Activated T-cell treated with anti-CD3 and anti-CD28 coated beads, Interleukin-2, amount 50 U/mL, for 72 hours (primary cell): Measurements from ENCODE around the gene CACNA2D3. TPM values are rescaled to one million over a fixed set of nuclear protein-coding genes. Genes with fewer than 3 reads are reported as not detected.

ENCODE experiments used
- ATAC-seq, 2 donors: fragments of 150-1000 bp; cut with Tn5 transposase; replicated peaks in 1 of 2; 2 replicates each; pipeline ENCODE4 v1.10.0; 2021; ENCODE audit warnings: moderate library complexity in 2 of 2, mild to moderate bottlenecking in 1 of 2
- DNase-seq, 2 donors: peaks; one replicate each; pipeline ENCODE4 v3.0.0; 2021 to 2022; ENCODE audit warnings: mixed read lengths in 1 of 2
- H3K27ac Mint-ChIP-seq: one replicate; pipeline ENCODE4 v1.8.0; 2022; ENCODE audit warnings: mild to moderate bottlenecking, moderate library complexity, mixed read lengths
- H3K27me3 Mint-ChIP-seq: one replicate; pipeline ENCODE4 v1.8.0; 2022; ENCODE audit warnings: low read depth, mixed read lengths
- H3K36me3 Mint-ChIP-seq, 2 donors: one replicate each; pipeline ENCODE4 v1.8.0; 2022; ENCODE audit warnings: mixed read lengths in 2 of 2, mild to moderate bottlenecking in 1 of 2; ENCODE audit not compliant: insufficient read depth in 2 of 2
- H3K4me1 Mint-ChIP-seq: one replicate; pipeline ENCODE4 v1.8.0; 2022; ENCODE audit warnings: low read depth, mixed read lengths
- H3K4me3 Mint-ChIP-seq, 2 donors: one replicate each; pipeline ENCODE4 v1.8.0; 2022; ENCODE audit warnings: mild to moderate bottlenecking in 2 of 2, mixed read lengths in 2 of 2, moderate library complexity in 2 of 2
- H3K9me3 Mint-ChIP-seq, 2 donors: one replicate each; pipeline ENCODE4 v1.8.0; 2022; ENCODE audit warnings: mixed read lengths in 2 of 2
- total RNA-seq, 2 donors: library from RNA; stranded (reverse); gene quantifications; one replicate each; pipeline ENCODE4 v1.2.3, GENCODE V29; 2022

CACNA2D3 gene
- total RNA-seq, 2 donors from 2014 or later: not detected

DNA sequence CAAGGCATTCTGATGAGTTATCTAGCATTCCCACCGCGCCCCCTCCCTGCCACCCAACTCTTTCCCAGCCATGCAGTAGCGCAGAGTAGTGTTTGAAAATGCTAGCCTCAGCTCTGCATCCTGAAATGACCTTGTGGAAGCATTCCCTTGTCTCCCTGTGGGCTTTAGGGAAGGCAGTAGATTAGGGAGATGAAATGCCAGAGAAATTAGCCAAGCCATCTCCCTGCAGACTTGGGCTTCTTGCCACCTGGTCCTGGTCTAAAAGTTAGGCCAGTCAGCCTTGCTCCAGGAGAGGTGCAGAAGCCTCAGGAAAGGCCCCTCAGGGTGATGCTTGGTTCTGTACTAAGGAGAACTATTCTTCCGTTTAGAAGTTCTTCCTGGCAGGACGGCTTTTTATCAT, 231.2 kb downstream of the CACNA2D3 start:
- ATAC-seq: no peak
- peaks cover 0 to 4% of the 10 kb centered on the region in 2 donors for H3K9me3 Mint-ChIP-seq
- no peak overlapping the region for H3K27ac Mint-ChIP-seq
- H3K4me3 Mint-ChIP-seq: no peak overlapping the region
- DNase-seq: no peak
- H3K27me3 Mint-ChIP-seq: no peaks in the 10 kb centered on the region
- no peaks in the 10 kb centered on the region for H3K4me1 Mint-ChIP-seq
- H3K36me3 Mint-ChIP-seq: no peaks in the 10 kb centered on the region

DNA sequence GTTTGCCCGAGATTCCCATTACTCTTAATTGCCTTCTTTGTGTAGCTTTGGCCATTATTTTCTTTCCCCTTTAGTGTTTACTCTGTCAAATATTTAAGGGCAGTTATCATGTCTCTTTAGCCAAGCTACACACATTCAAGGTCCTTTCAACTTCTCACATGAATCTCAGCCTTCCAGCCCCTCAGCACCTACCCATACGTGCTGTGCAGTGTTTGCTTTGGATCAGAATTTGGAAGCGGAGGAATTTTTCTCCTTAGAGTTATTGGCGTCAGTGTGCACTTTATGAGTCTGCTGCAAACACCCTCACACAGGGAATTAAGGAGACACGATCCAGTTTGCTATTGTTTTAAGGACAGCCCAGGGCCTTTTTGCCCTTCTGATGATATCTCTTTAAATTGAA, 231.6 kb downstream of the CACNA2D3 start:
- ATAC-seq (no peak), DNase-seq (no peak)
- Mint-ChIP-seq H3K27ac (no peak overlapping the region), H3K4me1 (no peaks in the 10 kb centered on the region), H3K36me3 (no peaks in the 10 kb centered on the region), H3K4me3 (no peak overlapping the region), H3K27me3 (no peaks in the 10 kb centered on the region), H3K9me3 (peaks cover 0 to 4% of the 10 kb centered on the region in 2 donors)

DNA sequence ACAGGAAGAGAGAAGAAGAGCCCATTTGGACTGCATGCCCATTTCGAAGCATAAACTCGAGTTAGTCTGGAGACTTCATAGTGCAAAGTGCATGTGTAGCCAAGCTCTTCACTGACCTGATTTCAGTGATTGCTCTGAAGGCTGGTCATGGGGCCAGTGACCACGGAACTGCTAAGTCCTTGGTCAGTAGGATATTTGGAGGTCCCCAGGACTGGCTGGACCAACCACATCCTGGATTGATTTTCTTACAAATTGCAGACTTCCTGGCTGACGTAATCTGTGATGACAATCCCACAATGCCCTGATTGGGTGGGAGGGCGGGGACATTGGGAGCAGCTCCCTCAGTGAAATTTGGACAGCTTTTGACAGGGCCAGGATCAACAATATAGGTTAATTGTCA, 233.4 kb downstream of the CACNA2D3 start:
- Mint-ChIP-seq H3K4me1 (no peaks in the 10 kb centered on the region), H3K36me3 (no peaks in the 10 kb centered on the region), H3K27ac (no peak overlapping the region), H3K4me3 (no peak overlapping the region), H3K9me3 (peaks cover 0 to 3% of the 10 kb centered on the region in 2 donors), H3K27me3 (no peaks in the 10 kb centered on the region)
- ATAC-seq: no peak
- no peak for DNase-seq

DNA sequence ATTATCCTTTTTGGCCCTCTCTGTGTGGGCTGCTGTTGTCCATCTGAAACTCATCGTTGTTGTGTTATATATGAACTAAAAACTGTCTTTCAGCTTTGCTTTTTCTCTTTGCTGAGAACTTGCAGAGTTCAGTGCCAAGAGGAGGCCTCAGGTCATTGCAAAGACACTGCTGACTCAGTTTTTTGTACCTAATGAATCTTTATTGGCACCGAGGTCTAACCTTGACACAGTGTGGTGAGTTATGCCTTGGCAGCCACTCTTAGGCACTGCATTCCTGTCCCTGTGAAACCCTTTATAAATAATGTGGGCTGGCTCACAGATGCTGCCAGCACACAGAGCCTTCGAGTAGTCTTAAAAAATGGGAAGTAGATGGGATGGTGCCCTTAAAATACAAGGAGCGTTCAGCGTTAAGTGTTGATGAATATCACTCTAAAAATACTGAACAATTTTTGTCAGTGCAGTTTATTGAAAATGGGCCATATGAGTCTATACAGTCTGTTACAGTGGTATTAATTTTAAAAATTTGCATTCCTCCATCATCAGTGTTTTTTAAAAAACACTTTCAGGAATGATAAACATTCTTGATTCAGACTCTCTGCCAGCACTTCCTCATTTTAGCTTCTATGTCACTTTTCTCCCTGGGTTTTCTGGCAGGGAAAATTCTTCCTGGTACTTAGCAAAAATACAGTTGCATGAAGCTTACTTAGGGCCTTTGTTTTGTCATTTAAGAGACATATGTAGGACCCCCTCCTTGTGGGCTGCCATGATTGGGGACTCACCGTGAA, 234.1 kb downstream of the CACNA2D3 start:
- no peaks in the 10 kb centered on the region for H3K27me3 Mint-ChIP-seq
- no peak overlapping the region for H3K4me3 Mint-ChIP-seq
- H3K27ac Mint-ChIP-seq: no peak overlapping the region
- ATAC-seq (no peak), DNase-seq (no peak)
- H3K36me3 Mint-ChIP-seq: no peaks in the 10 kb centered on the region
- peaks cover 0 to 3% of the 10 kb centered on the region in 2 donors for H3K9me3 Mint-ChIP-seq
- no peaks in the 10 kb centered on the region for H3K4me1 Mint-ChIP-seq

DNA sequence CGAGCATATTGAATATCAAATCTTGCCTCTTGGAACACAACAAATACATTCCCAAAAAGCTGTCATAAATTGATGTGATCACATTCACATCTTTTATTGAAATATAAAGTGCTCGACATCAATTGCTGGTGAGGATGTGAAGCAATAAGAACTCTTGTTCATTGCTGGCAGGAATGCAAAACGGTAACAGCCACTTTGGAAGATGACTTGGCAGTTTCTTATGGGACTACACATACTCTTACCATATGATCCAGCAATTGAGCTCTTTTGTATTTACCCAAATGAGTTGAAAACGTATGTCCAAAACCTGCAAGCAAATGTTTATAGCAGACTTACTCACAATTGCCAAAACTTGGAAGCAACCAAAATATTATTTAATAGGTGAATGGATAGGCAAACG, 234.9 kb downstream of the CACNA2D3 start:
- Mint-ChIP-seq H3K36me3 (no peaks in the 10 kb centered on the region), H3K27me3 (no peaks in the 10 kb centered on the region)

DNA sequence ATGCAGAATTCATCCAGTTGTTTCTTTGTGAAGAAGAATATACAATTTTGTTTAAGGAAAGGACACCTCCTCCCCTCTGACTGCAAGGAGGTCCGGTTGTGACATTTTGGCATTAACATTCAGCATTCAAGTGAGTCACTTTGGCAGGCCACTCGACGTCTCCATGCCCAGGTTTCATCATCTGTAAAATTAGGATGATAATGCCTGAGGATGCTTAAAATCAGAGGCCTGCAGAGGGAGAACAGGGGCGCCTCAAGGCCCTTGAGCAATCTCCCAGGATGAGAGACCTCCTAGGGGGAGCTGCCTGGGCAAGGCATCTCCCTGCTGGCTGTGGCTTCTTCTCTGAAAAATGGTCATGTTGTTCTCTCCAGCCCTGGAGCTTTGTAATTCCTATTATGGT, 236.0 kb downstream of the CACNA2D3 start:
- no peak overlapping the region for H3K27ac Mint-ChIP-seq
- no peak overlapping the region for H3K4me3 Mint-ChIP-seq
- H3K4me1 Mint-ChIP-seq: no peaks in the 10 kb centered on the region
- no peaks in the 10 kb centered on the region for H3K36me3 Mint-ChIP-seq
- DNase-seq: no peak
- H3K9me3 Mint-ChIP-seq: peaks cover 0 to 3% of the 10 kb centered on the region in 2 donors
- ATAC-seq: no peak
- no peaks in the 10 kb centered on the region for H3K27me3 Mint-ChIP-seq

More for the DNA sequence above, 234.9 kb downstream of the CACNA2D3 start:
- Mint-ChIP-seq H3K9me3 (peaks cover 0 to 3% of the 10 kb centered on the region in 2 donors), H3K4me3 (no peak overlapping the region), H3K4me1 (no peaks in the 10 kb centered on the region), H3K27ac (no peak overlapping the region)
- DNase-seq (no peak), ATAC-seq (no peak)

DNA sequence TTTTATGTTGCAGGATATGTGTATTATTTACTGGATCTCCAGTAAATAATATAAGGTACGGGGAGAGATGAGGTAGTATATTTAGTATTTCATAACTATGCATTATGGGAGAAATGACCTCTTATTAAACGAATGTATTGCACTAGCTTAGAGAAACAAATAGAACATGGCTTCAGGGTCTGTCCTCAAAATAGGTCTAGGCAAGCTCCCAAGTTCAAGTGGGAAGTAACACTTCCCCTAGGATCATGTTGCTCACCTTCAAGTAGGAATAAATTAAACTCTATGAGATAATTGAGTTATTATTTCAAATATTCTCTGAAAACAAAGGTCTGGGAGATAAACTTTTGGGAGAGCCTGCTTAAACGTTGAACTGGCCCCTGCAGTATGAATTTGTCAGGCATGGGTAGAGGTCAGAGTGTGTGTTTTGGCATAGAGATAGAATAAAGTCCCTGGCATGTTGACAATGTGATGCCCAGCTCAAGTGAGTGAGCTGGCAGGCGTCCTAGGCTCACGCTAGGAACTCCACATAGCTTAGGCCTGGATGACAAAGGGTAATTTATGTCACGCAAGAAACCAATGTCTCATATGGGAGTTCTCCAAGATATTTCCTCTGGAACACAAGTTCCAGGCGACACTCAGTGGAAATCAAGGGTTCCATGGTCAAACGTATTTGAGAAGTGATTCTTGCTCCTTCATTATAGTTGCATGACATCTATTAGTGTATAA, 236.8 kb downstream of the CACNA2D3 start:
- H3K36me3 Mint-ChIP-seq: no peaks in the 10 kb centered on the region
- no peak overlapping the region for H3K4me3 Mint-ChIP-seq
- peaks cover 0 to 3% of the 10 kb centered on the region in 2 donors for H3K9me3 Mint-ChIP-seq
- ATAC-seq (no peak), DNase-seq (no peak)
- H3K27me3 Mint-ChIP-seq: no peaks in the 10 kb centered on the region
- H3K27ac Mint-ChIP-seq: no peak overlapping the region
- H3K4me1 Mint-ChIP-seq: no peaks in the 10 kb centered on the region

DNA sequence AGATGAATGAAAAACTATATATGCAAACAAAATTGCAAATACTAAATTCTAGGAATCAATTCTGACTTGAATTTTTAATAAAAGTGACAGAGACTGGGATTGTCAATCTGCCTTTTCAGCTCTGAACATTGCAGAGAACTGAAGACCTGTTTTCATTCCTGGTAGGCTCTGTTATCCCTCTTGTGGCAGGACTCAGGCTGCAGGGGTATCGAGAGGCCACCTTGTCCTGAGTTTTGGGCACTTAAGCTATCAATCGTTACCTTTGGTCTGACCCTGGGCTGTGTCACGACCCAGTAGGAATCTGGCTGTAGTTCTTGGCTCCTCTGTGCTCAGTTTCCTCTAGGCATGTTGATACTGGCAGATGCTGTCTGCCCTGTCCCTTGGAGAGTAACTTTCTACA, 238.0 kb downstream of the CACNA2D3 start:
- ATAC-seq (no peak), DNase-seq (no peak)
- H3K27me3 Mint-ChIP-seq: no peaks in the 10 kb centered on the region
- H3K4me1 Mint-ChIP-seq: no peaks in the 10 kb centered on the region
- no peaks in the 10 kb centered on the region for H3K36me3 Mint-ChIP-seq
- no peak overlapping the region for H3K27ac Mint-ChIP-seq
- H3K4me3 Mint-ChIP-seq: no peak overlapping the region
- peaks cover 0 to 2% of the 10 kb centered on the region in 2 donors for H3K9me3 Mint-ChIP-seq

DNA sequence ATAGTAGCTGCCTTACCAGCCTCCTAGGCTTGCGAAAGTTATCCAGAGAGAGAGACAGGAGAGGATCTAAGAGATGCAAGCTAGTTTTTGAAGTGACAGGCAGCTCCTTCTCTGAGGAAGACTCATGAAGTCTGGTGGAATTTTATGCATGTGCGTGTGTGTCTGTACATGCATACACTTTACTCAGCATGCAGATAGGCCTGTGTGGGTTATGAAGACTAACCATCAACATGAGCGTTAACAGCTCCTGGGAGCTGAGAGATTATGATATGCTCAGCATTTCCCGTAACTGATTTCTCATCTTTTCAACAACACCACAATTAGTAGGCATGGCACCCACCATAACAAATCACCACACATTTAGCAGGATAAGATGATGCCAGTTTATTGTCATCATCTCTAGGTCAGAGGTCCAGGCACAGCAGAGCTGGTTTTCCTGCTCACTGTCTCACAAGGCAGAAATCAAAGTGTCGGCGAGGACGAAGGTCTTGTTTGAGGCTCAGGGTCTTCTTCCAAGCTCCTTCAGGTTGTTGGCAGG, 239.5 kb downstream of the CACNA2D3 start:
- no peak for ATAC-seq
- peaks cover 0 to 2% of the 10 kb centered on the region in 2 donors for H3K9me3 Mint-ChIP-seq
- no peaks in the 10 kb centered on the region for H3K27me3 Mint-ChIP-seq
- DNase-seq: no peak
- H3K27ac Mint-ChIP-seq: no peak overlapping the region
- no peaks in the 10 kb centered on the region for H3K4me1 Mint-ChIP-seq
- no peak overlapping the region for H3K4me3 Mint-ChIP-seq
- no peaks in the 10 kb centered on the region for H3K36me3 Mint-ChIP-seq

DNA sequence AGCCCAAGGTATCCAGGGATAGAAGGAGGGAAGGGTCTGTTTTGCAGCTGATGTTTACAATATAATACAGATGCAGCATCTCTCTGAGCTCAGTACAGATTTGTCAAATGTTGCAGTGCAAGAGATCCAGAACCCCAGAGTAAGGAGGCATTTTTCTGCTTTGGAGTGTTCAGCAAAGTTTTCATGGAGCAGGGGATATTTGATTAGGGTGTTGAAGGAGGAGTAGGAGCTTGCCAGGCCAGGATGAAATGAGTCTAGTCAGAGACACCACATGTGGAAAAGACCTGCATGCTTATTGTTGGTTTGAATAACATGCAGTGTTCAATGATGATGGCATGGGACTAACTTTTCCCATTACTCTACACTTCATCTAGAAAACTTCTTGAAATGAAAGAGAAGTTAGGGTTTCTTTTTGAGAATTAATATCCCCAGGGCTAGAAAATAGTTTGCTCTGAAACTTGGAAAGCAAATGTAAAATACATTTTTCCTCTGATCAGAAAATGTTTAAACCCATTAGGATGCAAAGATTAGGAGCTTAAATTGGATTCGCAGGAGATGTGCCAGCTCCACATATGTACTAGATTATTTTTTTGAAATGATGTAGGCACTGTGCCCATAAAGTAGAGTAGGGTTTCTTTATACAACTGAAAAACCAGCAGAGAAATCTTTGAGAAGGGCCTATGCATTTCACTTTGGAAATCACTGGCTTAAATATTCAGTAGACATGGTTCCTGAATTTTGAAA, 243.8 kb downstream of the CACNA2D3 start:
- H3K36me3 Mint-ChIP-seq: no peaks in the 10 kb centered on the region
- H3K4me1 Mint-ChIP-seq: no peaks in the 10 kb centered on the region
- no peak overlapping the region for H3K4me3 Mint-ChIP-seq
- no peaks in the 10 kb centered on the region for H3K27me3 Mint-ChIP-seq
- no peak overlapping the region for H3K27ac Mint-ChIP-seq
- ATAC-seq (no peak), DNase-seq (no peak)
- H3K9me3 Mint-ChIP-seq: peaks cover 0 to 2% of the 10 kb centered on the region in 2 donors

DNA sequence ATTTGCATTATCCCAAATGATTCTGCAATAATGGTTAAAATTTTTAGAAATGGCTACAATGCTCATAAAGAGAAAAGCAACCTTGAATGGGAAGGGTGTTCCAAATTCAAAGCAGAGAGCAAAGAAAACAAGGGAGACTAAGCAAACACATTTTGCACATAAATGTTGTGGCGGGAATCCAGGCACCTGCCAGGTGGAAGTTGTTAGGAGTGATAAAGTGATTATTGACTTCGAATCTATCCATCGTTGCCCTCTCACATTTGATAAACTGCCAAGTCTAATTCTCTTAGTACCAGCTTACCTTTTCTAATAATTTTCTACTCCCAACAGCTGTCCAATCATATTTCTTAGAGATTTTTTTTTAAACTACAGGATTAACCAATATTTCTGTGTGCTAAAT, 244.5 kb downstream of the CACNA2D3 start:
- H3K4me3 Mint-ChIP-seq: no peak overlapping the region
- DNase-seq: no peak

DNA sequence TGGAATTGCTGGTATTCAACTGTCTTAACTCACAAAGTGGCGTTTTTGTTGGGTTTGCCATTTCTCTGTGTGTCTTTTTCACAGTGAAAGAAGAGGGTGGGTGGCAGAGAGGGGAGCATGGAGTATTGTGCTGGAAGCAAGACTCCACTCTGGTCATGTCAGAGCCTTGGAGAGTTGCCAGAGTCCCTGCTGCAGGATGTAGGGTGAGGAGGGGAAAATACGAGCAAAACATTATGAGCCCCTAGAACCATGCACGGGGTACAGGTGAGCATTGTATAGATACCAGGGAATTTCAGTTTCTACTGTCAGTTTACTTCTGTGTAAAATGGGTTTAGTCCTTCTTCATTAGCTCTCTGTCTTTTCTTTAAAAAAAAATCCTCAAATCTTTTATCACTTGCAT, 249.9 kb downstream of the CACNA2D3 start:
- no peak for DNase-seq
- no peaks in the 10 kb centered on the region for H3K27me3 Mint-ChIP-seq
- H3K27ac Mint-ChIP-seq: no peak overlapping the region
- ATAC-seq: no peak
- no peaks in the 10 kb centered on the region for H3K9me3 Mint-ChIP-seq
- H3K4me3 Mint-ChIP-seq: no peak overlapping the region
- H3K4me1 Mint-ChIP-seq: no peaks in the 10 kb centered on the region
- no peaks in the 10 kb centered on the region for H3K36me3 Mint-ChIP-seq

More for the DNA sequence above, 244.5 kb downstream of the CACNA2D3 start:
- ATAC-seq: no peak
- Mint-ChIP-seq H3K9me3 (peaks cover 0 to 2% of the 10 kb centered on the region in 2 donors), H3K27ac (no peak overlapping the region), H3K36me3 (no peaks in the 10 kb centered on the region), H3K27me3 (no peaks in the 10 kb centered on the region), H3K4me1 (no peaks in the 10 kb centered on the region)
